ENCODE results near the gene NRIP2. TPM values are rescaled to one million over a fixed set of nuclear protein-coding genes. Genes with fewer than 3 reads are reported as not detected.

The NRIP2 gene
- total RNA-seq, 1 donor from 2014 or later: 1.2 TPM

DNA sequence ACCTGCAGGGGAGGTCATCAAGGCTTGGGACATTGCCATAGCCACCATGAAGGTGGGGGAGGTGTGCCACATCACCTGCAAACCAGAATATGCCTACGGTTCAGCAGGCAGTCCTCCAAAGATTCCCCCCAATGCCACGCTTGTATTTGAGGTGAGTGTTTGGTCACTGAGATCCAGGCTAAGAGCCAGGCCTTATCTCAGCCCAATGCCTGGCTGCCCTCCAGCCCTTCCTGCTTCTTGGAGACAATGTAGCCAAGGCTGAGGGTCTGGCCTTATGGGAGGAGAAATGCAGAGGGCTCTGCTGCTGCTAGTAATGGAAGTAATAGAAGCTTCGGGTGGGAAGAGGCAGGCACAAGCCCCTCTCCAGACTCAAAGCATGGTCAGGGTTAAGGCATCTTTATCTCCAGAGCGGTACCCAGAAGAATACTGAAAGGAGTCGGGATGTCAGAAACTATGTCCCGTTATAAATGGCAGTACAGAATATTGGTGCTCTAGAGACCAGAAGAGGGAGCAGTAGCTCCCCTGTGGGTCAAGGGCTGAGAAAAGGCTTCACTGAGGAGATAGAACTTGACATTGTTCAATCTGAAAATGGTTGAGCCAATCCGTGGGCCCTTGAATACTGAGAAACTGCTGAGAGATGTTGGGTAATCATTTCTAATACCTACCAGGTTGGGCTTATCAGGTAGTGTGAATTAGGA, 37.0 kb downstream of the NRIP2 start:
- H3K9me3 ChIP-seq: no peaks in the 10 kb centered on the region
- H3K27ac ChIP-seq: no peak overlapping the region
- H3K36me3 ChIP-seq: peaks cover 0 to 52% of the 10 kb centered on the region in 2 donors
- no peak for DNase-seq (ENCODE audit: extremely low spot score in 2 of 2)
- TF ChIP-seq POLR2AphosphoS5 (IDR thresholded peaks at IDR 0.05; ENCODE audit: insufficient read depth in 1 of 2, low read depth in 1 of 2) (no peak), POLR2A (IDR thresholded peaks at IDR 0.05) (no peak)
- TF ChIP-seq, protein P1, sequence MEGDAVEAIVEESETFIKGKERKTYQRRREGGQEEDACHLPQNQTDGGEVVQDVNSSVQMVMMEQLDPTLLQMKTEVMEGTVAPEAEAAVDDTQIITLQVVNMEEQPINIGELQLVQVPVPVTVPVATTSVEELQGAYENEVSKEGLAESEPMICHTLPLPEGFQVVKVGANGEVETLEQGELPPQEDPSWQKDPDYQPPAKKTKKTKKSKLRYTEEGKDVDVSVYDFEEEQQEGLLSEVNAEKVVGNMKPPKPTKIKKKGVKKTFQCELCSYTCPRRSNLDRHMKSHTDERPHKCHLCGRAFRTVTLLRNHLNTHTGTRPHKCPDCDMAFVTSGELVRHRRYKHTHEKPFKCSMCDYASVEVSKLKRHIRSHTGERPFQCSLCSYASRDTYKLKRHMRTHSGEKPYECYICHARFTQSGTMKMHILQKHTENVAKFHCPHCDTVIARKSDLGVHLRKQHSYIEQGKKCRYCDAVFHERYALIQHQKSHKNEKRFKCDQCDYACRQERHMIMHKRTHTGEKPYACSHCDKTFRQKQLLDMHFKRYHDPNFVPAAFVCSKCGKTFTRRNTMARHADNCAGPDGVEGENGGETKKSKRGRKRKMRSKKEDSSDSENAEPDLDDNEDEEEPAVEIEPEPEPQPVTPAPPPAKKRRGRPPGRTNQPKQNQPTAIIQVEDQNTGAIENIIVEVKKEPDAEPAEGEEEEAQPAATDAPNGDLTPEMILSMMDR (IDR thresholded peaks at IDR 0.05): no peak
- H3K4me1 ChIP-seq: peaks cover 55% of the 10 kb centered on the region
- no peak overlapping the region for H3K4me3 ChIP-seq
- no peaks in the 10 kb centered on the region for H3K27me3 ChIP-seq
- intact Hi-C loops (cut with DNase I): no loop called here

DNA sequence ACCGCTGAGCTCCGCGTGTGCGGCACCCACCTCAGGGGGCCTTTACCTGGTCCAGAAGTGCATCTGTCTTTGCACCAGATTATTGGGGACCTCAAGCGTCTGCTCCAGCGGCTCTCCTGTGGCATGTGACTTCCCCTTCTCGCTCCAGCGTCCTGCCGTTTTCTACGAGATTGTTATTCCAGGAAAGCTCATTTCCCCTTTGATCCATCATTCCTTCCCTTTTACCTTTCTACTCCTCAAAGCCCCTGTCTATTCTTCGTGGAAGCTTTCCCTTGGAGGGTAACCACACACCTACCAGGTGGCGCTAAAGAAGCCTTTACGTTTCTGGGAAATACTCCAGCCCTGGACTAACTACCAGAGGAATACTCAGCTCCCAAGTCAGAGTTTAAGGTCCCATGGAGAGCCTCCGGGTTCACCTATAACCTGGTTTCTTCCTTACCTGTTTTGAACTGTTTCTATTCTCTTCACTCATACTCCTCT, 38.6 kb downstream of the NRIP2 start:
- peaks cover 53% of the 10 kb centered on the region for H3K4me1 ChIP-seq
- DNase-seq (ENCODE audit: extremely low spot score in 2 of 2): no peak
- peak overlapping the region; percentile 99 for H3K27ac ChIP-seq
- peak in 1 of 2 donors; percentile 58 for TF ChIP-seq POLR2AphosphoS5 (IDR thresholded peaks at IDR 0.05; ENCODE audit: insufficient read depth in 1 of 2, low read depth in 1 of 2)
- TF ChIP-seq, protein P1 (IDR thresholded peaks at IDR 0.05): no peak
- no peaks in the 10 kb centered on the region for H3K27me3 ChIP-seq
- H3K4me3 ChIP-seq: peak overlapping the region; percentile 64 to 93
- intact Hi-C loops (cut with DNase I): no loop called here
- H3K9me3 ChIP-seq: no peaks in the 10 kb centered on the region
- peaks cover 0 to 36% of the 10 kb centered on the region in 2 donors for H3K36me3 ChIP-seq

GRCh38 chr12:2795291-2796186, 39.3 kb downstream of the NRIP2 start:
- DNase-seq (ENCODE audit: extremely low spot score in 2 of 2): no peak
- Histone ChIP-seq H3K9me3 (no peaks in the 10 kb centered on the region), H3K36me3 (peaks cover 0 to 29% of the 10 kb centered on the region in 2 donors), H3K27ac (peak overlapping the region; percentile 99), H3K27me3 (no peaks in the 10 kb centered on the region), H3K4me3 (peak overlapping the region; percentile 64 to 93), H3K4me1 (peaks cover 46% of the 10 kb centered on the region)
- intact Hi-C loops (cut with DNase I): no loop called here
- TF ChIP-seq POLR2AphosphoS5 (IDR thresholded peaks at IDR 0.05; ENCODE audit: insufficient read depth in 1 of 2, low read depth in 1 of 2): peak; percentile 69 to 74
- TF ChIP-seq, protein P1 (IDR thresholded peaks at IDR 0.05): peak in 1 of 3 experiments; percentile 5
- TF ChIP-seq POLR2A (IDR thresholded peaks at IDR 0.05): peak in 1 of 2 donors; percentile 21

GRCh38 chr12:2794736-2795289, 40.0 kb downstream of the NRIP2 start, which contains the start of gene FKBP4:
TSS of gene FKBP4 (plus strand) at chr12:2794970. CDS start at chr12:2795140, 170 bp downstream.
- Histone ChIP-seq H3K36me3 (peaks cover 0 to 22% of the 10 kb centered on the region in 2 donors), H3K4me3 (peak within 1 kb of the TSS; percentile 64 to 93), H3K27me3 (no peaks in the 10 kb centered on the region), H3K4me1 (peaks cover 38% of the 10 kb centered on the region), H3K27ac (peak within 1 kb of the TSS; percentile 99), H3K9me3 (no peaks in the 10 kb centered on the region)
- DNase-seq (ENCODE audit: extremely low spot score in 2 of 2): peak in 1 of 2 donors; percentile 93
- intact Hi-C loops (cut with DNase I): no loop called here
- TF ChIP-seq, protein P1 (IDR thresholded peaks at IDR 0.05): peak in 1 of 3 experiments; percentile 26
- peak; percentile 69 to 92 for TF ChIP-seq POLR2A (IDR thresholded peaks at IDR 0.05)
- peak; percentile 87 to 88 for TF ChIP-seq POLR2AphosphoS5 (IDR thresholded peaks at IDR 0.05; ENCODE audit: insufficient read depth in 1 of 2, low read depth in 1 of 2)
